ENCODE measurements around the gene TINAG. TPM values are rescaled to one million over a fixed set of nuclear protein-coding genes. Genes with fewer than 3 reads are reported as not detected.

TINAG gene
- total RNA-seq, 1 donor from 2014 or later: not detected

- no peak overlapping the region for H3K4me2 ChIP-seq
- DNase-seq (ENCODE audit: low spot score): no peak
- H3K36me3 Mint-ChIP-seq: no peaks in the 10 kb centered on the region
Observed at GRCh38 chr6:54286141-54286540, 22.1 kb upstream of the TINAG start.

GRCh38 chr6:54288474-54288873, 19.8 kb upstream of the TINAG start:
- no peaks in the 10 kb centered on the region for H3K9me3 ChIP-seq (ENCODE audit: low read depth)
- no peak overlapping the region for H3K27ac Mint-ChIP-seq
- H3K36me3 ChIP-seq: no peaks in the 10 kb centered on the region
- H2AFZ ChIP-seq (replicated peaks): no peak overlapping the region
- H3K4me3 Mint-ChIP-seq: no peak overlapping the region
- no peaks in the 10 kb centered on the region for H3K9me3 Mint-ChIP-seq
- H3K27ac ChIP-seq: no peak overlapping the region
- no peaks in the 10 kb centered on the region for H3K36me3 Mint-ChIP-seq
- no peak overlapping the region for H3K9ac ChIP-seq
- no peaks in the 10 kb centered on the region for H3K27me3 ChIP-seq
- DNase-seq (ENCODE audit: low spot score): no peak
- H3K4me1 ChIP-seq: no peaks in the 10 kb centered on the region
- H3K4me1 Mint-ChIP-seq: no peaks in the 10 kb centered on the region
- no peaks in the 10 kb centered on the region for H3K27me3 Mint-ChIP-seq (ENCODE audit: insufficient read depth, low read depth)
- H3K4me2 ChIP-seq: no peak overlapping the region
- no peak overlapping the region for H3K4me3 ChIP-seq
- H3K79me2 ChIP-seq (ENCODE audit: low read depth): no peaks in the 10 kb centered on the region
- H4K20me1 ChIP-seq (ENCODE audit: low read depth): no peaks in the 10 kb centered on the region
- no peak for TF ChIP-seq EZH2phosphoT487 (IDR thresholded peaks at IDR 0.05)
- no peak for TF ChIP-seq EZH2 (IDR thresholded peaks at IDR 0.05)
- no peak for TF ChIP-seq CTCF (IDR thresholded peaks at IDR 0.05)
- H3F3A ChIP-seq (ENCODE audit: low read depth): no peaks in the 10 kb centered on the region

More at GRCh38 chr6:54286141-54286540, 22.1 kb upstream of the TINAG start:
- no peaks in the 10 kb centered on the region for H3K79me2 ChIP-seq (ENCODE audit: low read depth)
- no peak overlapping the region for H3K27ac Mint-ChIP-seq
- H4K20me1 ChIP-seq (ENCODE audit: low read depth): no peaks in the 10 kb centered on the region
- H3K9me3 Mint-ChIP-seq: no peaks in the 10 kb centered on the region
- no peak overlapping the region for H3K4me3 Mint-ChIP-seq
- H3K4me3 ChIP-seq: no peak overlapping the region
- H3K27me3 Mint-ChIP-seq (ENCODE audit: insufficient read depth, low read depth): no peaks in the 10 kb centered on the region
- H3K4me1 Mint-ChIP-seq: no peaks in the 10 kb centered on the region
- no peaks in the 10 kb centered on the region for H3K9me3 ChIP-seq (ENCODE audit: low read depth)
- H2AFZ ChIP-seq (replicated peaks): peak overlapping the region; percentile 1
- H3K4me1 ChIP-seq: no peaks in the 10 kb centered on the region
- TF ChIP-seq EZH2 (IDR thresholded peaks at IDR 0.05): no peak
- TF ChIP-seq EZH2phosphoT487 (IDR thresholded peaks at IDR 0.05): no peak
- no peak for TF ChIP-seq CTCF (IDR thresholded peaks at IDR 0.05)
- H3K9ac ChIP-seq: no peak overlapping the region
- H3F3A ChIP-seq (ENCODE audit: low read depth): no peaks in the 10 kb centered on the region
- no peaks in the 10 kb centered on the region for H3K36me3 ChIP-seq
- no peaks in the 10 kb centered on the region for H3K27me3 ChIP-seq
- no peak overlapping the region for H3K27ac ChIP-seq

- no peaks in the 10 kb centered on the region for H3K79me2 ChIP-seq (ENCODE audit: low read depth)
- Mint-ChIP-seq H3K4me1 (no peaks in the 10 kb centered on the region), H3K36me3 (no peaks in the 10 kb centered on the region), H3K9me3 (no peaks in the 10 kb centered on the region), H3K27ac (no peak overlapping the region), H3K27me3 (ENCODE audit: insufficient read depth, low read depth) (no peaks in the 10 kb centered on the region), H3K4me3 (no peak overlapping the region)
- H3K27ac ChIP-seq: no peak overlapping the region
- no peaks in the 10 kb centered on the region for H3F3A ChIP-seq (ENCODE audit: low read depth)
- H3K4me1 ChIP-seq: no peaks in the 10 kb centered on the region
- H3K27me3 ChIP-seq: no peaks in the 10 kb centered on the region
- H3K4me3 ChIP-seq: no peak overlapping the region
- H3K9me3 ChIP-seq (ENCODE audit: low read depth): no peaks in the 10 kb centered on the region
- no peaks in the 10 kb centered on the region for H4K20me1 ChIP-seq (ENCODE audit: low read depth)
- no peak for TF ChIP-seq CTCF (IDR thresholded peaks at IDR 0.05)
- TF ChIP-seq EZH2 (IDR thresholded peaks at IDR 0.05): no peak
- no peak for TF ChIP-seq EZH2phosphoT487 (IDR thresholded peaks at IDR 0.05)
- H3K36me3 ChIP-seq: no peaks in the 10 kb centered on the region
- no peak overlapping the region for H3K4me2 ChIP-seq
- DNase-seq (ENCODE audit: low spot score): no peak
- no peak overlapping the region for H2AFZ ChIP-seq (replicated peaks)
- no peak overlapping the region for H3K9ac ChIP-seq
Observed at GRCh38 chr6:54289426-54289825, 18.8 kb upstream of the TINAG start.
